ENCODE results near the gene OCA2. TPM values are rescaled to one million over a fixed set of nuclear protein-coding genes. Genes with fewer than 3 reads are reported as not detected.

The OCA2 gene
- polyA plus RNA-seq, 6 donors from 2014 or later, result 0.09 to 0.23 TPM; not detected in 4

DNA sequence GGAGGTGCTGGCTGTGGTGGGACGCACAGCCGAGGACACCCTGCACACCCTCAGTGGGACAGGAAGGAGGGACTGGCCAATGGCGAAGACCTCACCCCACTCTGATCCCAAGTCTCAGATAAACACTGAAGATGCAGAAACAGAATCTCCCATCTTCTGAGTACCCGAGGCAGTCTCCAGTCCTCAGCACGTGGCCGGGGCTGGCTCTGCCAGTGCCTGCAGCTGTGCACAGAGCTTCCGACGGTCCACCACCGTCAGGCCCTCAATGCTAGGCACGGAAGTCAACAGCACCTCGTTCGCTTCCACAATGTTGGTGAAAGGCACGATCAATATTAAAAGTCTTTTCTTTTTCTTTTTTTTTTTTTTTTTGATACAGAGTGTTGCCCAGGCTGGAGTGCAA, 16.8 kb upstream of the OCA2 start:
- DNase-seq (no peak), ATAC-seq (ENCODE audit: low read depth in 2 of 2) (no peak)
- H3K27ac Mint-ChIP-seq, result peak overlapping the region in 1 of 6 donors; percentile 20
- H3K9me3 Mint-ChIP-seq, result no peaks in the 10 kb centered on the region
- H3K27me3 Mint-ChIP-seq, result no peaks in the 10 kb centered on the region
- H3K4me1 Mint-ChIP-seq, result no peaks in the 10 kb centered on the region
- peaks cover 29 to 31% of the 10 kb centered on the region in 2 donors for H3K36me3 Mint-ChIP-seq
- no peak overlapping the region for H3K4me3 Mint-ChIP-seq

DNA sequence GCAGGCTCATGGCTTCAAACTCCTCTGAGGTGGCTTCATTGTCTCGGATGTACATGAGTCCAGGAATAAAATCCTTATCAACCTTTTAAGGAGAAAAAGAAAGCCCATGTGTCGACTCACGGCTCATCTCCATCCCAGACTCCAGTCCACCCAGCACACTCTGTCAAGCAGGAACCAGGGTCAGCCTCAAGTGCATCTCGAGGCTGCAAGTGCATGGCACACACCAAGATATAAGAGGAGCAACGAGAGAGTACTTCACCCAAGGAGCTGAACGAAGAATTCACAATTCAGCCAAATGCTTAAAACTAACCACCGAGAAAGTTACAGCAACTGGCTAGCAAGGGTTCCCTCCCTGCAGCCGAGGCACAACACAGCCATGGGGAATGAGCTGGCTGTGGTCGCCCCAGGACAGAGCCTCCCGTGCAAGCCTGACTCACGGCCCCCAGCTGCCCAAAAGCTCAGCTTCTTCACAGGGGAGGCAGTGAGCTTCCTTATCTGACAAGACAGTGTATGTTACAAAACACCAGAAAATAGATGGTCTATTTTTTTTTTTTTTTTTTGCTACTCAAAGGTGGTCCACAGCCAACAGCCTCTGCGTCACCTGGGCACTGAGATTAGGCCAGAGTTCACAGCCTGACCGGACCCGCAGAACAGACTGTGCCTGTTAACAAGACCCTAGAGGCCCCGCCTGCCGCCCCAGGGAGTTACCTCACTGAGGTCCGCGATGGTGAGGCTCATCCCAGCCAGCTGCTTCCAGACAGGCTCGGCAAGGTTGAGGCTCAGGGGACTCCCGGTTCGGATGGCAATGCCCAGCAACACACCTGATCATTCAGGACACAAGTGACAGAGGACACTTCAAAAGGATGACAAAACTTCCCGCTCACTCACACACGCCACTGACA, 15.9 kb upstream of the OCA2 start:
- no peak overlapping the region for H3K4me3 Mint-ChIP-seq
- peaks cover 29 to 31% of the 10 kb centered on the region in 2 donors for H3K36me3 Mint-ChIP-seq
- DNase-seq, result no peak
- H3K9me3 Mint-ChIP-seq, result no peaks in the 10 kb centered on the region
- no peaks in the 10 kb centered on the region for H3K4me1 Mint-ChIP-seq
- no peak overlapping the region for H3K27ac Mint-ChIP-seq
- no peak for ATAC-seq (ENCODE audit: low read depth in 2 of 2)
- H3K27me3 Mint-ChIP-seq, result no peaks in the 10 kb centered on the region

DNA sequence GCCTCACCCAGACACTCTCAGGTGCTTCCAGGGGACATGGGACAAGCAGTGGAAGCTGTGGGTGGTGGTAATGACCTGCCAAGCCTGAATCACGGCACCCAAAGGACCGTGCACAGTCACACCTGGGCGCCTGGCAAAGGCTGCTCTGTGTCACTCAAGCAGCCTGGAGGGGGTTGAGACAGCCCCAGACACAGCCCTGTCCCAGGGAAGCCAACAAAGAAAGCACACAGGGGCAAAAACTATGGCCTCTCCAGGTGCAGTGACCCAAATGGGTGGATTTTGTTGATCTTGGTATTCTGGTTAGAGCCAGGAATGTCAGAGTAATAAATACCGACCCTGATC, 15.0 kb upstream of the OCA2 start:
- Mint-ChIP-seq H3K27ac (no peak overlapping the region), H3K9me3 (no peaks in the 10 kb centered on the region), H3K4me3 (no peak overlapping the region), H3K4me1 (no peaks in the 10 kb centered on the region), H3K36me3 (peaks cover 29 to 31% of the 10 kb centered on the region in 2 donors), H3K27me3 (no peaks in the 10 kb centered on the region)
- DNase-seq (no peak), ATAC-seq (ENCODE audit: low read depth in 2 of 2) (no peak)

DNA sequence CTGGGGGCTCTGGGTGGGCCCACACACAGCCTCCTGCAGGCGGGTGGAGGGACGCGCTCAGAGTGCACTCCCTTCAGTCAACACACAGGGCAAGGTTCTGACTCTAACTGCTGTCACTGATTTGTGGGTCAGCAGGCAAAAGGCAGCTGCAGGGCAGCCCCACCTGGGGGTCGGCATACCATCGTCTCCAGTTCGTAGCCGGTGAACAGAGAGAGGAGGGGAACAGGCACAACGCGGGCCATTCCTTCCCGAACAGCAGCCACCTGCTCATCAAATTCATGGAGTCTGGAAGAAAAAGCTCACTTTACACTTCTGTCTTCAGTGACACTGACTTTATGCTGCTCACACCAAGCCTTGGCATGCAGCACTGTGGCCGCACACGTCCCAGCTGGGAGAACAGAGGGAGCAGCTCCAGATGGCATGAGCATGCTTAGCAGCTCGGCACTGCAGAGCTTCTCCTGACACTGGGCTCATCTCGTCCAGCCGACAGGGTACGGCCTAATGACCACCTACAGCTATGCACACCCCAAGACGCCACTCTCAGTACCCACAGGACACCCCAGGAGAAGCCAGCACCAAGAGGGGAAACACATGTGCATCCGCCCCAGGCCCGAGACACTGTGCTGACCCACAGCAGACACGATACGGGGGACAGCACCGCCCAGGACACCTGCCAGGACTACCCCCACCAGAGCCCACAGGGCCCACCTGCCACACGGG, 14.4 kb upstream of the OCA2 start:
- no peak for ATAC-seq (ENCODE audit: low read depth in 2 of 2)
- H3K36me3 Mint-ChIP-seq, result peaks cover 29 to 31% of the 10 kb centered on the region in 2 donors
- H3K9me3 Mint-ChIP-seq, result no peaks in the 10 kb centered on the region
- no peaks in the 10 kb centered on the region for H3K4me1 Mint-ChIP-seq
- H3K27ac Mint-ChIP-seq, result no peak overlapping the region
- DNase-seq, result no peak
- H3K4me3 Mint-ChIP-seq, result no peak overlapping the region
- H3K27me3 Mint-ChIP-seq, result no peaks in the 10 kb centered on the region

DNA sequence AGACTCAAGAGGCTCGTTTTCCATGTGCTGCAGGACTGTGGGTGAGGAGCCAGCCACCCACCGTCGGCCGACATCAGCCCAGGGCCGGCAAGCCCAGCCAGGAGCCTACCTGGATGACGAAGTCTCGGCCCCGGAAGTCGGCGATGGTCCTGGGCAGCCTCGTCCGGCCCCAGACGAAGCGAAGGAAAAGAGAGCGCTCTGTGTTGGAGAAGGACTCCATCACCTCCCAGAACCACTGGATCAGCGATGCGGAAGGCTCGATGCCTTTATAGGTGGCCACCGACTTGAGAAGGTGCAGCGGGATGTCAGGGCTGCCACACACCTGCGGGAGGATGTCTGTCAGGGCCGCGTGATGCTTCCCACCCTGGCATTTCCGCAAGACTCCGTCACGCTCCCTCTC, 13.8 kb upstream of the OCA2 start:
- DNase-seq, result no peak
- H3K9me3 Mint-ChIP-seq, result no peaks in the 10 kb centered on the region
- H3K4me3 Mint-ChIP-seq, result no peak overlapping the region
- peaks cover 29 to 31% of the 10 kb centered on the region in 2 donors for H3K36me3 Mint-ChIP-seq
- H3K27ac Mint-ChIP-seq, result no peak overlapping the region
- peaks cover 0 to under 1% (median 0%) of the 10 kb centered on the region in 3 donors for H3K27me3 Mint-ChIP-seq
- ATAC-seq (ENCODE audit: low read depth in 2 of 2), result no peak
- no peaks in the 10 kb centered on the region for H3K4me1 Mint-ChIP-seq

DNA sequence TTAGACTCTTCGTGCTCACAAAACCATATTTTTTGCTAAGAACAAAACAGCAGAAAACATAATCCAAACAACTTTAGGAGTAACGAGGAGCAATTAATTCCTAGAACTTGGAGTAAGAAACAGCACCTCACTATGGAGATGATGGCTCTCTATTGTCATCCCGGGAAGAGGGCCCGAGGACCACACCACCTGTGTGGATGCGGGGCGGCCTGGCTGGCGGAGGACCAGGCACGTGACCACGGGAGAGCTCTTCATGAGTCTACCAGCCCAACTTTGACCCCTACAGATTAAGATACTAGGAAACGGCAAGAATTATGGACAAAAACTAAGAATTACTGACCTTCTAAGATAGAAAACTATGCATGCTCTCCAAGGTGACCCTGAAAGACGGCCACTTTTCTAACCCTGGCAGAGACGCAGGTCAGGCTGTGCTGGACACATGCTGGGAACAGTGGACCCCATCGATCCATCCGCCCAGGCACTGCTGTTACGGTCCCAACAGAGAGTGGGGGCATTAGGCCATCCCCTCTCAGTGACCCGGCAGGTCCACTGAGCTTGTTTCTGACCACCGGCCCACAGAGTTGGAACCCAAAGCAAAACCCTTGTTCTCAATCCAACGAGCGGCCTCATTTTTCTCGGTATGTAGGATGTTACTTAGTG, 13.1 kb upstream of the OCA2 start:
- Mint-ChIP-seq H3K4me1 (peaks cover 0 to under 1% (median 0%) of the 10 kb centered on the region in 3 donors), H3K4me3 (no peak overlapping the region), H3K27me3 (peaks cover 0 to 6% (median 6%) of the 10 kb centered on the region in 3 donors), H3K9me3 (no peaks in the 10 kb centered on the region), H3K36me3 (peaks cover 24 to 25% of the 10 kb centered on the region in 2 donors), H3K27ac (peak overlapping the region in 1 of 6 donors; percentile 28)
- ATAC-seq (ENCODE audit: low read depth in 2 of 2) (no peak), DNase-seq (no peak)

DNA sequence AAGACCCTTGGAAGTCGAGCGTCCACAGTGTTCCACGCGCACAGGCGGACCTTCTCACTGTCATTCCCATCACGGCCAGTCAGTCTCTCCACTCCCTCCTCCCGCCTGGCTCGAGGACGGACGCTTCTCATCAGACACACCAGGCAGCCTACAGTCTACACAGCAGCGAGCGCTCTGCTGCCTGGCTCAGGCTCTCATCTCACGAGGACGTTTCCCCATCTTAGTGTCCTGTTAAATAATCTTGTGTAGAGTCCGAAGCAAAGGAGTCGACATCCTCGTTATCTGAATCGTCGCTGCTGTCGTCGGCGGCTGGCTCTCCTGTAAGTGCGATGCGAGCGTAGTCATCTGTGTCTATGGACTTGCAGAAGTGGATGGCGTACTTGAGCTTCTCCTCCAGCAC, 12.4 kb upstream of the OCA2 start:
- Mint-ChIP-seq H3K4me1 (peaks cover 0 to 4% (median 0%) of the 10 kb centered on the region in 3 donors), H3K27me3 (peaks cover 0 to 9% (median 8%) of the 10 kb centered on the region in 3 donors), H3K4me3 (no peak overlapping the region), H3K27ac (peak overlapping the region in 1 of 6 donors; percentile 42), H3K36me3 (peaks cover 21 to 24% of the 10 kb centered on the region in 2 donors), H3K9me3 (no peaks in the 10 kb centered on the region)
- DNase-seq (no peak), ATAC-seq (ENCODE audit: low read depth in 2 of 2) (no peak)

DNA sequence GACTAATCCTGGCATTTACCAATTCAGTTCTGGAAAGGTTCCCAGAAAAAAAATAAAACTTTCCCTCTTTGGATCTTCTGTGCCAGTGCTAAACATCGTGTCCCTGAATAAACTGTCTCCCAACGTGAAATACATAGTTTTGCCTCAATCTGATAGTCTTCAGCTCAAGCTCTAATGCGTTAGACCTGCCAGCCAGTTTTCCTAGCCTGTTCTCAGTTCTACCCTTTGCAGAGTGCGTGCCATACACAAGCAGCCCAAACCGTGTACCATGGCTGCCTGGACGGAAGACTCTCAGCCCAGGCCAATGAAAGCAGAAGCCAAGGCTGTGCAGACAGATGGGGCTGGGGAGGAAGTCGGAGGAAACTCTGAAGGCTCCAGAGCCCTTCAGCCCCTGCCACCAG, 11.4 kb upstream of the OCA2 start:
- no peak for DNase-seq
- Mint-ChIP-seq H3K4me3 (peak overlapping the region in 3 of 8 donors; percentile 12 to 34 (median 15)), H3K4me1 (peaks cover 8 to 11% (median 8%) of the 10 kb centered on the region in 3 donors), H3K27ac (no peak overlapping the region), H3K36me3 (peaks cover 20 to 23% of the 10 kb centered on the region in 2 donors), H3K9me3 (peaks cover 0 to 2% (median 0%) of the 10 kb centered on the region in 7 donors), H3K27me3 (peaks cover 9 to 17% (median 9%) of the 10 kb centered on the region in 3 donors)
- no peak for ATAC-seq (ENCODE audit: low read depth in 2 of 2)

DNA sequence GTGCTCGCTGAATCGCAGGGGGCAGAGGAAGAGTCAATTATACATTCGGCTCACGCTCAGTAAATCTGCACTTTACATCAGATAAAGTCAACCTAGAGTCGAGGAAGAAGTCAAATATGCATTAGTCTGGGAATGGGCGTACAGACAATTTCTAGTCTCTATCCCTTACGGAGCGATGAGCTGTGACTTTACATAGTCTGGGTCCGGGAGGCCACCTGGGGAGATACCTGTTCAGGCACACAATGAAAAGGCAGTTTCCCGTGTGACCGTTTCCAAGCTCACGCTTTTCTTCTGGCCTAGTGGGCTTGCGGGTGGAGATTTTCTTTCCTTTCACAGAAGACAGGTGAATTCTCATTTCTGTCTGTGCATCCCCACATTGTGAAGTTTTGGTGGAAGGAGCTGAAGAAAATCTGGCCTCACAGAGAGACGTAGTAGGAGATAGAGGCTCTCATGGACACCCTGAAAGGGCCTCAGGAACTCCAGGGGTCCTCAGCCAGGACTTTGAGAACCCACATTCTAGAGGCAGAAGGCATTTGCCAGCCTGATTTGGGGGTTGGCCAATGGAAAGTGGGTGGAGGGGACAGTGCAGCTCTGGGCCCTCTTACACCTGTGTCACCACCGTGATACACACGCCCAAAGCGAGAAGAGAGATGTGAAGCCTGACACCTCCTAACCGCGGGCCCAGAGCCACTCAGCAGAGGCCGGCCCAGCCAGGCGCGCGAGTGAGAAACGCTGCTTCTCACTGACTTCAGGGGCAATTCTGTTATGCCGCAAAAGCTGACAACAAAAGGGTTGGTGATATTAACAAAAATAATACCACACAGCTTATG, 10.7 kb upstream of the OCA2 start:
- Mint-ChIP-seq H3K27me3 (peaks cover 9 to 23% (median 15%) of the 10 kb centered on the region in 3 donors), H3K27ac (peak overlapping the region in 1 of 6 donors; percentile 78), H3K36me3 (peaks cover 17 to 20% of the 10 kb centered on the region in 2 donors), H3K4me3 (no peak overlapping the region), H3K9me3 (peaks cover 0 to 2% (median 0%) of the 10 kb centered on the region in 7 donors), H3K4me1 (peaks cover 9 to 13% (median 12%) of the 10 kb centered on the region in 3 donors)
- ATAC-seq (ENCODE audit: low read depth in 2 of 2) (no peak), DNase-seq (no peak)

DNA sequence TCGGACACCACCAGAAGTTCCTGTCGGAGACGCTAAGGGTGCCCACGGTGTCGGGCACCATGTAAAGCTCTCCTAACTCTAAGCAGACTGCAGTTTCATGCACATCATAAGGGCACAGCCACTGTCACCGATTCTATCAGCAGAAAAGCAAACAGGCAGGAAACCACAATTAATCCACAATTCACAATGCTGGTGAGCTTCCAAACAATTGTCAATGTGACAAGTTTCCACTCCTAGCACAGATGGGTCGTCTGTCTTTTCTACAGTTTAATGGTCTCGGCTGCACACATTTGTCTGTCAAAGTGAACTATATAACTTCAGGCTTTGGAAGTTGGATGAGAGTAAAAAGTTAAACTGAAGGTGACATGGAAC, 8.8 kb upstream of the OCA2 start:
- ATAC-seq (ENCODE audit: low read depth in 2 of 2) (no peak), DNase-seq (no peak)
- peaks cover 9 to 22% (median 14%) of the 10 kb centered on the region in 3 donors for H3K4me1 Mint-ChIP-seq
- peaks cover 0 to 2% (median 0%) of the 10 kb centered on the region in 7 donors for H3K9me3 Mint-ChIP-seq
- H3K27ac Mint-ChIP-seq, result no peak overlapping the region
- peaks cover 9 to 42% (median 35%) of the 10 kb centered on the region in 3 donors for H3K27me3 Mint-ChIP-seq
- H3K4me3 Mint-ChIP-seq, result peak overlapping the region; percentile 73 to 88 (median 81)
- peaks cover 17 to 27% of the 10 kb centered on the region in 2 donors for H3K36me3 Mint-ChIP-seq

DNA sequence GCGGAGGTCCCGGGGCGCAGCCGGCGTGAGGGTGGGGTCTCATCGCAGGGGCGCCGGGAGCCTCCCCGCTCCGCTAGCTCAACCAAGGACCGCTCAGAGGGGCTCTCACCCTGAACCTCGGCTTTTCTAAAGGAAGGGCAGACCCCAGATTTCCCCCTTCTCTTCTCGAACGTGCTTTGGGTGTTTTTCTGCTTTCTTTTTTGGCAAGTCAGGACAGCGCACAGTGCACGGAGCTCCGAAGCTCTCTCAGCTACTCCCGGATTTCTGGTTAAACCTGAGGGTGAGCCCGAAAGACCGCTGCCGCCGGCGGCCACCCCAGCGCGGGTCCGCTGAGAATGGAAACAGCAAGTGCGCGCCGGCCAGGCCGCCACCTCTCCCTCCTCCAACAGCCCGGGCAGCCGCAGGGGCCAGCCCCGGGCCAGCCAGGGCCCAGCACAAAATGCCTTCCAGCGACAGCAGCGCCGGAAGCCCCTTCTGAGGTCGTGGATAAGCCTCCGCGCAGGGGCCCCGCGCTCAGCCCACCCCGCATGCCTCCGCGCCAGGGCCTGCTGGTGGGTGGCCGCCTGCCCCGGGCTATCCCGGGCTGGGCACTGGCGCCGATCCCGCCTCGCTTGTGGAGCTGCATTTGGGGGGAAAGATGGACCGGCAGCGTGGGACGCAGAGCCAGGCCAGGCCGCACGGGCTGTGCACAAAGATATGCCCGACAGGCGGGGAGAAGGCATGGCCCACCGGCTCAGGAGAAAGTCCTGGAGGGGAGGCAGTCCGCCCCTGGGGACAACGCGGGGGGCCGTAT, 8.2 kb upstream of the OCA2 start:
- peaks cover 9 to 22% (median 14%) of the 10 kb centered on the region in 3 donors for H3K4me1 Mint-ChIP-seq
- H3K4me3 Mint-ChIP-seq, result peak overlapping the region; percentile 80 to 92 (median 88)
- ATAC-seq (ENCODE audit: low read depth in 2 of 2), result peak; percentile 36 to 41
- peaks cover 9 to 42% (median 35%) of the 10 kb centered on the region in 3 donors for H3K27me3 Mint-ChIP-seq
- peak overlapping the region in 1 of 6 donors; percentile 37 for H3K27ac Mint-ChIP-seq
- peaks cover 17 to 27% of the 10 kb centered on the region in 2 donors for H3K36me3 Mint-ChIP-seq
- peaks cover 0 to 2% (median 0%) of the 10 kb centered on the region in 7 donors for H3K9me3 Mint-ChIP-seq
- no peak for DNase-seq

All from naive B cell (primary cell).